SK-N-SH (cell line): ENCODE measurements around the gene RBM17.

Source experiments
- CTCF ChIP-seq: fragments of 200-600 bp; sonication (generic); IDR thresholded peaks from 2 replicates; pipeline ENCODE4 v1.6.1; 2017; ENCODE audit warnings: antibody characterized with exemption, mild to moderate bottlenecking, moderate library complexity
- EP300 ChIP-seq, 2 experiments: IDR thresholded peaks; 2 replicates each; pipeline versions ENCODE4 v1.4.0 to v1.6.1; 2012; ENCODE audit warnings: borderline replicate concordance in 1 of 2, low read depth in 1 of 2, low read length in 1 of 2
- FOXM1 ChIP-seq: IDR thresholded peaks from 2 replicates; pipeline ENCODE4 v1.4.0; 2012; ENCODE audit warnings: low read depth, mild to moderate bottlenecking
- JUND ChIP-seq: IDR thresholded peaks from 2 replicates; pipeline ENCODE4 v1.4.0; 2012
- POLR2AphosphoS5 ChIP-seq: IDR thresholded peaks from 2 replicates; pipeline ENCODE4 v1.6.1; 2012; ENCODE audit warnings: low read depth, low read length
- RCOR1 ChIP-seq: fragments of 150-350 bp; IDR thresholded peaks from 2 replicates; pipeline ENCODE4 v1.6.1; 2017; ENCODE audit warnings: antibody characterized with exemption, low read length
- REST ChIP-seq: IDR thresholded peaks from 2 replicates; pipeline ENCODE4 v1.6.1; 2012; ENCODE audit warnings: mild to moderate bottlenecking, low read depth, low read length, moderate library complexity
- SIN3A ChIP-seq: IDR thresholded peaks from 2 replicates; pipeline ENCODE4 v1.6.1; 2012; ENCODE audit warnings: low read depth, mild to moderate bottlenecking, low read length, moderate library complexity, borderline replicate concordance
- ZBTB33 ChIP-seq: IDR thresholded peaks from 2 replicates; pipeline ENCODE4 v1.4.0; 2012; ENCODE audit warnings: low read depth, borderline replicate concordance

GRCh38 chr10:6102128-6102527 is 13.3 kb downstream of the RBM17 start:
- no peak for TF ChIP-seq CTCF
- no peak for TF ChIP-seq EP300 (IDR thresholded peaks at IDR 0.05; ENCODE audit: borderline replicate concordance in 1 of 2, low read depth in 1 of 2, low read length in 1 of 2)
- no peak for TF ChIP-seq RCOR1
- no peak for TF ChIP-seq ZBTB33
- no peak for TF ChIP-seq REST
- no peak for TF ChIP-seq POLR2AphosphoS5
- TF ChIP-seq SIN3A, result no peak
- no peak for TF ChIP-seq FOXM1
- no peak for TF ChIP-seq JUND
